Peyer's patch (tissue), 4 donors: ENCODE data around the gene SMAGP. TPM values are rescaled to one million over a fixed set of nuclear protein-coding genes. Genes with fewer than 3 reads are reported as not detected.

ENCODE experiments used
- DNase-seq, 3 donors: peaks; one replicate each; pipeline ENCODE4 v3.0.0-alpha.2; 2017 to 2019
- H3K27ac ChIP-seq, 4 donors: fragments of 200-600 bp; sonication (generic); one replicate each; pipeline ENCODE4 v1.5.1; 2016 to 2019
- H3K27me3 ChIP-seq, 2 donors: fragments of 200-600 bp; sonication (generic); one replicate each; pipeline ENCODE4 v1.5.1; 2019
- H3K36me3 ChIP-seq, 3 donors: fragments of 200-600 bp; sonication (generic); one replicate each; pipeline ENCODE4 v1.5.1; 2016 to 2019
- H3K4me1 ChIP-seq, 4 donors: fragments of 200-600 bp; sonication (generic); one replicate each; pipeline ENCODE4 v1.5.1; 2016 to 2019
- H3K4me3 ChIP-seq, 4 donors: fragments of 200-600 bp; sonication (generic); 1 replicate in 3 of 4; 2 replicates in 1 of 4; pipeline ENCODE4 v1.5.1; 2016 to 2019; ENCODE audit warnings: mild to moderate bottlenecking in 1 of 4
- H3K9me3 ChIP-seq, 4 donors: fragments of 200-600 bp; sonication (generic); one replicate each; pipeline ENCODE4 v1.5.1; 2016 to 2019; ENCODE audit warnings: mild to moderate bottlenecking in 1 of 4
- CTCF ChIP-seq, 6 experiments: fragments of 450-650 bp in 4 of 6; fragments of 200-600 bp in 2 of 6; sonication (generic) in 1 of 6; IDR thresholded peaks; one replicate each; pipeline ENCODE4 v1.5.1; 2017 to 2019; ENCODE audit warnings: antibody characterized with exemption in 6 of 6, mild to moderate bottlenecking in 3 of 6, moderate library complexity in 1 of 6
- POLR2A ChIP-seq, 2 donors: fragments of 450-650 bp; IDR thresholded peaks; one replicate each; pipeline ENCODE4 v1.5.1; 2017; ENCODE audit warnings: antibody characterized with exemption in 2 of 2, mild to moderate bottlenecking in 2 of 2, moderate library complexity in 2 of 2
- total RNA-seq, 4 donors: library from RNA; depleted of rRNA; stranded (reverse); fragments of >200 nt; gene quantifications; one replicate each; pipeline ENCODE4 v1.1.0, GENCODE V29; 2016

Gene SMAGP
- total RNA-seq, 4 donors from 2014 or later: 23.1 to 42.9 (median 39.1) TPM

GRCh38 chr12:51254536-51254935 is 15.7 kb downstream of the SMAGP start:
- Histone ChIP-seq H3K27ac (no peak overlapping the region), H3K4me3 (no peak overlapping the region), H3K36me3 (no peaks in the 10 kb centered on the region), H3K4me1 (no peaks in the 10 kb centered on the region), H3K27me3 (no peaks in the 10 kb centered on the region), H3K9me3 (no peaks in the 10 kb centered on the region)
- DNase-seq: peak in 1 of 3 donors; percentile 29
- TF ChIP-seq CTCF (IDR thresholded peaks at IDR 0.05) (no peak), POLR2A (IDR thresholded peaks at IDR 0.05) (no peak)

DNA sequence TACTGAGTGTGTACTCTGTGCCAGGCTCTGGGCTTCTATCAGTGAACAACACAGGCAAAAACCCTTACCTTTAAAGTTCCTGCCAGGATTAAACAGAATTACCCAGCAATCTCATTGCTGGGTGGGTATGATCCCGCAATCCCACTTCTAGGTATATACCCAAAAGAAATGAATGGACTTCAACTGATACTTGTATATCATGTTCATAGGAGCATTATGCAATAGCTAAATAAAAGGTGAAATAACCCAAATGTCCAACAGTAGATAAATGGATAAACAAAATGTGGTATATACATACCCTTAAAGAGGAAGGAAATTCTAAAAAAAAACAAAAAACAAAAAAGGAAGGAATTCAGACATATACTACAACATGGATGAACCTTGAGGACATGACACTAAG is 16.9 kb downstream of the SMAGP start:
- DNase-seq: no peak
- H3K27me3 ChIP-seq: no peaks in the 10 kb centered on the region
- H3K4me3 ChIP-seq: no peak overlapping the region
- H3K36me3 ChIP-seq: no peaks in the 10 kb centered on the region
- H3K27ac ChIP-seq: no peak overlapping the region
- no peaks in the 10 kb centered on the region for H3K9me3 ChIP-seq
- H3K4me1 ChIP-seq: no peaks in the 10 kb centered on the region
- TF ChIP-seq POLR2A (IDR thresholded peaks at IDR 0.05) (no peak), CTCF (IDR thresholded peaks at IDR 0.05) (no peak)

- H3K36me3 ChIP-seq: peaks cover 0 to 18% (median 0%) of the 10 kb centered on the region in 3 donors
- no peaks in the 10 kb centered on the region for H3K9me3 ChIP-seq
- H3K27ac ChIP-seq: peak overlapping the region in 1 of 4 donors; percentile 6
- TF ChIP-seq POLR2A (IDR thresholded peaks at IDR 0.05): no peak
- no peak for TF ChIP-seq CTCF (IDR thresholded peaks at IDR 0.05)
- DNase-seq: no peak
- H3K27me3 ChIP-seq: no peaks in the 10 kb centered on the region
- H3K4me1 ChIP-seq: peaks cover 0 to 19% (median 0%) of the 10 kb centered on the region in 4 donors
- no peak overlapping the region for H3K4me3 ChIP-seq
Observed at GRCh38 chr12:51247523-51248206, 22.6 kb downstream of the SMAGP start.

DNA sequence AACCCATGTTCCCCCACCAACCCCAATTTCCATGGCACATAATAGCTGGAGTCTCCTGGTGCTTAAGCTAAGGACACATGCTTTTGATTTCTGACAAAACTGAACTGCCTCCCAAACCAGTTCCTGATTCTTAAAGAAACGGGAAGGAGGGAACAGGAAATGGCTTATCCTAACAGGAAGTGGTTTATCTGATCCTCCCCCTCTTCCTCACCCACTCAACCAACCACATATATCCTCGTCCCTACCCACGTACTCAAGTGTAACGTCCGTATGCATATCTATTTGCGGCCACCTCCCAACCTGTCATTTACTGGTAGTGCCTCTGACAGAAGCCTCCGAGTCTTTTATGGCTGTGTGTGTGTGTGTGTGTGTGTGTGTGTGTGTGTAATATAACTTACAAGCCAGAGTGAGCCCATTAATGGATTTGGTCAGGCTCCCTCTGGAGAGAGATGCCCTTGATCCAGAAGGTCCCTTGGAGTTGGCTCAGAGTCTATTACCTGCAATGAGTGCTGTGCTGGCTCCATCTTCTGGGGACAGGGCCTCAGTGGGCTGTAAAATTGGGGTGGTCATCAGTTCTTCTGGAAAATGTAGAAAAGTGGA is 23.9 kb downstream of the SMAGP start:
- DNase-seq: no peak
- peaks cover 0 to 31% (median 0%) of the 10 kb centered on the region in 3 donors for H3K36me3 ChIP-seq
- H3K27me3 ChIP-seq: no peaks in the 10 kb centered on the region
- no peak overlapping the region for H3K4me3 ChIP-seq
- H3K9me3 ChIP-seq: no peaks in the 10 kb centered on the region
- H3K4me1 ChIP-seq: peaks cover 0 to 22% (median 0%) of the 10 kb centered on the region in 4 donors
- peak overlapping the region in 3 of 4 donors; percentile 8 to 54 (median 29) for H3K27ac ChIP-seq
- TF ChIP-seq POLR2A (IDR thresholded peaks at IDR 0.05): no peak
- TF ChIP-seq CTCF (IDR thresholded peaks at IDR 0.05): no peak

DNA sequence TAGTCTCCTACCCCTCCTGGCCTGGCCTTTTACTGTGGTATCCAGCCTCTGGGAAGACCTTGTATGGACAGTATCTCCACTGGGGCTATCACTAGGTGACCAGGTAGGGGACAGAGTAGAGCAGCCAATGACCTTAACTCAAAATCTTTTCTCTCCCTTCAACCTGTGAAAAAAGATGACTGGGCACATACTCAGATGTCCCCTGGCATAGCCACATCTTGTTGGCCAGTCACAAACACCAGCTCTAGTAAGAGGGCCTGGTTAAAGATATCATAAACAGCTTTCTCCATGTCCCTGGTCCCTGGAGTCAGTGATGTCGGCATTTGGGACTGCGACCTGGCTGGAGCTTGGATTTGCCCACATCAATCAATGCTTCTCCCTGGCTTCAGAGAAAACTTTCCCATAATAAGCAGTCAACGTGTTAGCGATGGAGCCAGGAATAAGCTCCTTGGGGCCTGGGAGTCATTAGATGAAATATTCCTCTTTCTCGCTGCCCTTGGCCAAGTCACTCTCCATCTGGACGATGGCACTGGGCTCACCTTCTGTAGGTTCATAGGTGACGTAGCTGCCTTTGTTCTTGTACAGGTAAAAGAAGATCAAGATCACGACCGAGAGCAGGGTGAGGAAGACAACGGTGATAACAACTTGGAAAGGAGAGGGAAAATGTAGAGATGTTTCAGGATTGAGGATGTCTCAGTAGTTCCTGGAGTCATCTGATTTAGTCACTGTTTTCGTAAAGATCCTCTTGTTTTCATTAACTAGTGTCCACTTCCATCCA is 24.6 kb downstream of the SMAGP start:
- H3K4me3 ChIP-seq: no peak overlapping the region
- no peak for DNase-seq
- TF ChIP-seq POLR2A (IDR thresholded peaks at IDR 0.05) (no peak), CTCF (IDR thresholded peaks at IDR 0.05) (no peak)
- peaks cover 0 to 29% (median 0%) of the 10 kb centered on the region in 4 donors for H3K4me1 ChIP-seq
- H3K27me3 ChIP-seq: no peaks in the 10 kb centered on the region
- peak overlapping the region in 2 of 4 donors; percentile 8 to 54 for H3K27ac ChIP-seq
- H3K9me3 ChIP-seq: no peaks in the 10 kb centered on the region
- H3K36me3 ChIP-seq: peaks cover 0 to 38% (median 0%) of the 10 kb centered on the region in 3 donors
